H9 (cell line): Measurements from ENCODE around the gene DCC. TPM values are rescaled to one million over a fixed set of nuclear protein-coding genes. Genes with fewer than 3 reads are reported as not detected.

Experiments
- DNase-seq: peaks from one replicate; pipeline ENCODE4 v3.0.0-alpha.2; 2017
- H2AFZ ChIP-seq: one replicate; pipeline ENCODE4 v1.6.1; 2013; ENCODE audit warnings: mild to moderate bottlenecking, low read length, control low read depth, moderate library complexity
- H2AK5ac ChIP-seq: 2 replicates; pipeline ENCODE4 v1.6.1; 2013; ENCODE audit warnings: low read length, control low read depth, mixed read lengths; ENCODE audit not compliant: insufficient read length
- H2BK120ac ChIP-seq: one replicate; pipeline ENCODE4 v1.6.1; 2013; ENCODE audit warnings: low read depth, mild to moderate bottlenecking, low read length, control low read depth, inconsistent platforms; ENCODE audit not compliant: poor library complexity, severe bottlenecking
- H2BK12ac ChIP-seq: 2 replicates; pipeline ENCODE4 v1.6.1; 2013; ENCODE audit warnings: low read length, control low read depth, mixed read lengths, low read depth; ENCODE audit not compliant: insufficient read length
- H2BK15ac ChIP-seq: 2 replicates; pipeline ENCODE4 v1.6.1; 2013; ENCODE audit warnings: low read depth, low read length, control low read depth
- H2BK20ac ChIP-seq: one replicate; pipeline ENCODE4 v1.6.1; 2013; ENCODE audit warnings: low read depth, mild to moderate bottlenecking, low read length, control low read depth, inconsistent platforms; ENCODE audit not compliant: poor library complexity, severe bottlenecking
- H2BK5ac ChIP-seq: 2 replicates; pipeline ENCODE4 v1.6.1; 2013; ENCODE audit warnings: low read length, control low read depth, mixed read lengths; ENCODE audit not compliant: insufficient read length
- H3K14ac ChIP-seq: 2 replicates; pipeline ENCODE4 v1.6.1; 2013; ENCODE audit warnings: low read length, control low read depth; ENCODE audit not compliant: insufficient read depth
- H3K18ac ChIP-seq: 2 replicates; pipeline ENCODE4 v1.6.1; 2013; ENCODE audit warnings: low read depth, mild to moderate bottlenecking, mixed read lengths, low read length, control low read depth; ENCODE audit not compliant: insufficient read length
- H3K23ac ChIP-seq: 2 replicates; pipeline ENCODE4 v1.6.1; 2013; ENCODE audit warnings: low read length, control low read depth, mixed read lengths, low read depth; ENCODE audit not compliant: insufficient read length
- H3K23me2 ChIP-seq: 2 replicates; pipeline ENCODE4 v1.6.1; 2013; ENCODE audit warnings: low read depth, mild to moderate bottlenecking, mixed read lengths, low read length, control low read depth; ENCODE audit not compliant: insufficient read length, poor library complexity, severe bottlenecking
- H3K27ac ChIP-seq: 2 replicates; pipeline ENCODE4 v1.5.1; 2013; ENCODE audit warnings: low read length, control low read depth, mixed read lengths, low read depth; ENCODE audit not compliant: insufficient read length
- H3K27me3 ChIP-seq: 2 replicates; pipeline ENCODE4 v1.6.1; 2013; ENCODE audit warnings: low read length, control low read depth, inconsistent platforms; ENCODE audit not compliant: insufficient read depth
- H3K4ac ChIP-seq: 2 replicates; pipeline ENCODE4 v1.6.1; 2013; ENCODE audit warnings: low read depth, mild to moderate bottlenecking, control low read depth, inconsistent platforms, low read length, moderate library complexity
- H3K4me1 ChIP-seq: 2 replicates; pipeline ENCODE4 v1.6.1; 2013; ENCODE audit warnings: low read length, control low read depth, inconsistent platforms; ENCODE audit not compliant: insufficient read depth
- H3K4me2 ChIP-seq: 2 replicates; pipeline ENCODE4 v1.6.1; 2013; ENCODE audit warnings: low read length, control low read depth, mixed read lengths; ENCODE audit not compliant: insufficient read length, insufficient read depth
- H3K56ac ChIP-seq: 2 replicates; pipeline ENCODE4 v1.6.1; 2013; ENCODE audit warnings: low read depth, mild to moderate bottlenecking, mixed read lengths, low read length, control low read depth; ENCODE audit not compliant: insufficient read length
- H3K79me1 ChIP-seq: 2 replicates; pipeline ENCODE4 v1.6.1; 2013; ENCODE audit warnings: low read depth, mild to moderate bottlenecking, moderate library complexity, low read length, control low read depth, inconsistent platforms; ENCODE audit not compliant: insufficient read depth, poor library complexity, severe bottlenecking
- H3K79me2 ChIP-seq: 2 replicates; pipeline ENCODE4 v1.6.1; 2013; ENCODE audit warnings: low read length, control low read depth, inconsistent platforms; ENCODE audit not compliant: insufficient read depth
- H3K9ac ChIP-seq: 2 replicates; pipeline ENCODE4 v1.6.1; 2013; ENCODE audit warnings: low read length, control low read depth, mixed read lengths; ENCODE audit not compliant: insufficient read length; ENCODE audit errors: extremely low read depth
- H3K9me3 ChIP-seq: one replicate; pipeline ENCODE4 v1.6.1; 2013; ENCODE audit warnings: low read depth, low read length, inconsistent platforms; ENCODE audit not compliant: control insufficient read depth
- H3T11ph ChIP-seq: one replicate; pipeline ENCODE4 v1.6.1; 2013; ENCODE audit warnings: mild to moderate bottlenecking, low read length, control low read depth, inconsistent platforms
- H4K20me1 ChIP-seq: one replicate; pipeline ENCODE4 v1.6.1; 2013; ENCODE audit not compliant: control insufficient read depth, insufficient read length, insufficient read depth
- H4K5ac ChIP-seq: 2 replicates; pipeline ENCODE4 v1.6.1; 2013; ENCODE audit warnings: low read depth, mild to moderate bottlenecking, mixed read lengths, low read length, control low read depth; ENCODE audit not compliant: insufficient read length
- H4K8ac ChIP-seq: replicated peaks from 2 replicates; pipeline ENCODE4 v1.6.1; 2013; ENCODE audit warnings: low read length, control low read depth, mixed read lengths, low read depth; ENCODE audit not compliant: insufficient read length
- H4K91ac ChIP-seq: 2 replicates; pipeline ENCODE4 v1.6.1; 2013; ENCODE audit warnings: low read depth, mild to moderate bottlenecking, moderate library complexity, mixed read lengths, low read length, control low read depth; ENCODE audit not compliant: insufficient read length
- H3K27ac Mint-ChIP-seq, 3 experiments: 2 replicates in 2 of 3; 3 replicates in 1 of 3; pipeline ENCODE4 v1.8.0; 2020 to 2021; ENCODE audit warnings: mixed read lengths in 3 of 3, mild to moderate bottlenecking in 1 of 3, moderate library complexity in 1 of 3
- H3K27me3 Mint-ChIP-seq: 2 replicates; pipeline ENCODE4 v1.8.0; 2021; ENCODE audit warnings: low read depth, mild to moderate bottlenecking, moderate library complexity, mixed read lengths
- H3K36me3 Mint-ChIP-seq, 3 experiments: 2 replicates in 2 of 3; 3 replicates in 1 of 3; pipeline ENCODE4 v1.8.0; 2020 to 2021; ENCODE audit warnings: low read depth in 3 of 3, mixed read lengths in 3 of 3; ENCODE audit not compliant: insufficient read depth in 1 of 3
- H3K4me1 Mint-ChIP-seq, 2 experiments: 2 replicates each; pipeline ENCODE4 v1.8.0; 2020; ENCODE audit warnings: mixed read lengths in 2 of 2
- H3K4me3 Mint-ChIP-seq, 2 experiments: 2 replicates in 1 of 2; 3 replicates in 1 of 2; pipeline ENCODE4 v1.8.0; 2020 to 2021; ENCODE audit warnings: mild to moderate bottlenecking in 2 of 2, mixed read lengths in 2 of 2, moderate library complexity in 1 of 2
- H3K9me3 Mint-ChIP-seq, 2 experiments: 2 replicates in 1 of 2; 3 replicates in 1 of 2; pipeline ENCODE4 v1.8.0; 2020; ENCODE audit warnings: mild to moderate bottlenecking in 2 of 2, mixed read lengths in 2 of 2, moderate library complexity in 1 of 2
- WGBS: extraction: QIAGEN DNeasy Blood & Tissue Kit; methylation state at CpG from one replicate; pipeline ENCODE4 v1.1.7; 2013; ENCODE audit warnings: missing lambda C conversion rate, low lambda C conversion rate, mixed read lengths; ENCODE audit not compliant: insufficient read length; ENCODE audit errors: extremely low coverage; 5-methylcytosine and 5-hydroxymethylcytosine counted together
- total RNA-seq: library from RNA; stranded (reverse); gene quantifications from 2 replicates; pipeline ENCODE4 v1.2.1, GENCODE V29; 2021
- TF ChIP-seq, protein P1 (sequence below): fragments of 200-600 bp; sonication (generic); conservative IDR thresholded peaks from 3 replicates; pipeline ENCODE4 v1.8.0; 2021; ENCODE audit warnings: antibody characterized with exemption, mild to moderate bottlenecking

DCC gene
- total RNA-seq, 1 experiment from 2014 or later = 0.35 TPM

GRCh38 chr18:53380063-53380639 is 1040.2 kb downstream of the DCC start:
- Histone ChIP-seq H3K9me3 (no peaks in the 10 kb centered on the region), H3K18ac (no peak overlapping the region), H4K20me1 (no peaks in the 10 kb centered on the region), H3K4me1 (no peaks in the 10 kb centered on the region; the same call in 1 of the 2 replicates), H2BK15ac (no peak overlapping the region), H3K4me2 (no peak overlapping the region), H2BK120ac (no peak overlapping the region), H2BK5ac (no peak overlapping the region), H2AK5ac (no peak overlapping the region), H2BK20ac (no peak overlapping the region), H2BK12ac (no peak overlapping the region), H4K91ac (no peak overlapping the region), H4K5ac (no peak overlapping the region), H3K14ac (no peak overlapping the region), H3T11ph (no peak overlapping the region), H4K8ac (no peak overlapping the region), H3K56ac (no peak overlapping the region), H3K23ac (no peak overlapping the region), H3K23me2 (no peaks in the 10 kb centered on the region), H3K4ac (no peak overlapping the region), H3K79me1 (no peaks in the 10 kb centered on the region), H3K79me2 (no peaks in the 10 kb centered on the region), H3K27me3 (no peaks in the 10 kb centered on the region), H2AFZ (no peak overlapping the region), H3K9ac (no peak overlapping the region), H3K27ac (no peak overlapping the region)
- WGBS = no CpG with 5 or more reads among the region's 1 CpG
- H3K27ac Mint-ChIP-seq = no peak overlapping the region
- TF ChIP-seq, protein P1, sequence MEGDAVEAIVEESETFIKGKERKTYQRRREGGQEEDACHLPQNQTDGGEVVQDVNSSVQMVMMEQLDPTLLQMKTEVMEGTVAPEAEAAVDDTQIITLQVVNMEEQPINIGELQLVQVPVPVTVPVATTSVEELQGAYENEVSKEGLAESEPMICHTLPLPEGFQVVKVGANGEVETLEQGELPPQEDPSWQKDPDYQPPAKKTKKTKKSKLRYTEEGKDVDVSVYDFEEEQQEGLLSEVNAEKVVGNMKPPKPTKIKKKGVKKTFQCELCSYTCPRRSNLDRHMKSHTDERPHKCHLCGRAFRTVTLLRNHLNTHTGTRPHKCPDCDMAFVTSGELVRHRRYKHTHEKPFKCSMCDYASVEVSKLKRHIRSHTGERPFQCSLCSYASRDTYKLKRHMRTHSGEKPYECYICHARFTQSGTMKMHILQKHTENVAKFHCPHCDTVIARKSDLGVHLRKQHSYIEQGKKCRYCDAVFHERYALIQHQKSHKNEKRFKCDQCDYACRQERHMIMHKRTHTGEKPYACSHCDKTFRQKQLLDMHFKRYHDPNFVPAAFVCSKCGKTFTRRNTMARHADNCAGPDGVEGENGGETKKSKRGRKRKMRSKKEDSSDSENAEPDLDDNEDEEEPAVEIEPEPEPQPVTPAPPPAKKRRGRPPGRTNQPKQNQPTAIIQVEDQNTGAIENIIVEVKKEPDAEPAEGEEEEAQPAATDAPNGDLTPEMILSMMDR = peak; percentile 77
- no peak overlapping the region for H3K4me3 Mint-ChIP-seq
- DNase-seq = no peak
- H3K36me3 Mint-ChIP-seq = no peaks in the 10 kb centered on the region
- H3K27me3 Mint-ChIP-seq = no peaks in the 10 kb centered on the region
- H3K4me1 Mint-ChIP-seq = peaks cover 1 to 5% of the 10 kb centered on the region in 2 experiments
- no peaks in the 10 kb centered on the region; a peak in 2 of 5 replicates for H3K9me3 Mint-ChIP-seq
